GM19328 (cell line): Measurements from ENCODE around the gene GPR52.

Experiments
- ATAC-seq: cut with Tn5 transposase; IDR thresholded peaks from one replicate; pipeline ENCODE4 v1.9.1; 2021; ENCODE audit warnings: mild to moderate bottlenecking, moderate library complexity; ENCODE audit not compliant: unreplicated experiment

GPR52 gene

GRCh38 chr1:174465855-174466254 is 18.1 kb downstream of the GPR52 start:
- no peak for ATAC-seq

GRCh38 chr1:174466607-174467006 is 18.8 kb downstream of the GPR52 start:
- ATAC-seq: no peak

GRCh38 chr1:174469052-174469451 is 21.3 kb downstream of the GPR52 start:
- ATAC-seq: no peak

GRCh38 chr1:174469687-174470086 is 21.9 kb downstream of the GPR52 start:
- ATAC-seq: no peak

- ATAC-seq: no peak
Observed at GRCh38 chr1:174479281-174479680, 31.5 kb downstream of the GPR52 start.

- ATAC-seq: no peak
Observed at GRCh38 chr1:174480324-174480723, 32.6 kb downstream of the GPR52 start.

GRCh38 chr1:174491606-174492005 is 43.8 kb downstream of the GPR52 start:
- ATAC-seq: no peak

- ATAC-seq: no peak
Observed at GRCh38 chr1:174497478-174497877, 49.7 kb downstream of the GPR52 start.
